GM19395 (cell line): Measurements from ENCODE around the gene NHSL1.

Experiments used
- ATAC-seq: cut with Tn5 transposase; IDR thresholded peaks from one replicate; pipeline ENCODE4 v1.9.1; 2021; ENCODE audit warnings: mild to moderate bottlenecking, moderate library complexity; ENCODE audit not compliant: unreplicated experiment

NHSL1 gene

GRCh38 chr6:138377042-138377441 is 122.3 kb downstream of the NHSL1 start:
- no peak for ATAC-seq

GRCh38 chr6:138374815-138375214 is 124.5 kb downstream of the NHSL1 start:
- ATAC-seq, result no peak

DNA sequence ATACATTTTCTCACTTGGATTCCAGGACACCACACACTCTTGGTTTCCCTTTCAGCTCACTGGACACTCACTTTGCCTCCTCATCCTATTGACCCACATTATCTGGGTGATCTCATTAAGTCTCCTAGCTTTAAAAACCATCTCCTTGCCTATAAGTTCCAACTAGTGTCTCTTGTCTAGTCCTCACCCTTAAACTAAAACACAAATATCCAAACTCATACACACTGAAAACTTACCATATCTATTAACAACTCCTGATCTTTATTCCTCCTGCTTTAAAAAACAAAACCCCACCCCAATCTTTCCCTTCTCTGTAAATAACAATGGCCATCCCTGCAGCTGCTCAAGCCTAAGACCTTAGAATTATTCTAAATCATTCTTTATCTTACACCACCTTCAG is 125.1 kb downstream of the NHSL1 start:
- no peak for ATAC-seq

DNA sequence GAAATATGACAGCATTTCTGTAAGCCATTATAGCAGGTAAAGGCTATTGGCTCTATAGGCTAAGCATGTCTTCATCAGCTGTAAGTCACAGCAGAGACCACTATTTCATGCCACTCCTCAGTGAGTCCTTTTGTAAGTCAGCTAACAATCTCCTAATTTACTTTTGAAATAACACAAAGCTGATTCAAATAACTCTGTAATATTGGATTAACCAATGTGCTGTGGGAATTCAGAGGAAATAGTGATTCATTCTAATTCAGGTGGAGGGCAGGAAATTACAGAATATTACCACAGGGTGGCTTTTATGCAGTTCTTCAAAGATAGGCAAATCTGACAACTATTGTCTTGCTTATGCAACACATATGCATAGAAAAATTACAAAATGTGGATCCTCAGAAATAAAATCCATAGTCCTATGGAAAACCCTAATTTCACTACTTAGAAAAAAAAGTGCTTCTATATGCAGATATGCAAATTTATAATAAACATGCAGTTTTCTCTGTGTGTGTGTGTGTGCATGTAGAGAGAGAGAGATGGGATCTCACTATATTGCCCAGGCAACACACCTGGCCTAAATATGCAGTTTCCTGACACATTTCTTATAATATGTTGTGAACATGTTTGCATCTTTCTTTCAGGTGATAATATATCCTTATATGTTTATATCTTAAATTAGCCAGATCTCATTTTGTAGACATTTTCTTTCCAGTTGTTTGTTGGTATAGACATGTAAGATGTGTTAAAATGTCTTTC is 126.4 kb downstream of the NHSL1 start:
- no peak for ATAC-seq
